ENCODE data around the gene TPGS1. TPM values are rescaled to one million over a fixed set of nuclear protein-coding genes. Genes with fewer than 3 reads are reported as not detected.

Gene TPGS1
- total RNA-seq, 1 experiment from 2014 or later: 40.7 TPM

DNA sequence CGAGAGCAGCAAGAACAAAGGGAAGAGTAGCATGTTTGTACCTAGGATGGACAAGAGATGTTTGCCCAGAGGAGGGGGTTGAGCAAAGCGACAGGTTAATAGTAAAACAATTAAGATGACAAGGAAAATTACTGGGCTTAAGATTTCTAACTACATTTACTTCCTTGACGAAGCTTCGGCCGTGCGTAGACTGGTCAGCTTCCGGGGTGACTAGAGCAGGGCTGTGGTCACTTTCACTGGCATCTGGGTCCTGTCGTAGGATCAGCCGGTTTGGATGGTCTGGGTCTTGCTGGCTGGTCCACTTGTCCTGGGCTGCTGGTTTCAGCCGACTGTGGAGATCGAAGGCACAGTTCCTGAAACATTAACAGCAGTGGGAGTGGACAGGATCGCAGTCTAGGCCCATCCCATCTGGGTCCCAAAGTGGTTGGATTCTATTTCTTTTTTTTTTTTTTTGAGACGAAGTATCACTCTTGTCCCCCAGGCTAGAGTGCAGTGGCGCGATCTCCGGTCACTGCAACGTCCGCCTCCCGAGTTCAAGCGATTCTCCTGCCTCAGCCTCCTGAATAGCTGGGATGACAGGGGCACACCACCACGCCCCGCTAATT, 60.1 kb downstream of the TPGS1 start:
- no peak for DNase-seq (ENCODE audit: low read depth)

Other genes starting within 250 kb of the TPGS1 start
- gene PLPP2, start 216.1 kb upstream of the TPGS1 start, total RNA-seq (2014; rRNA removed; shearing (Covaris generic)): 98.0 and 104 TPM in 2 replicates
- gene MIER2, start 162.7 kb upstream of the TPGS1 start, total RNA-seq (2014; rRNA removed; shearing (Covaris generic)): 12.7 and 18.6 TPM in 2 replicates
- gene C2CD4C, start 98.3 kb upstream of the TPGS1 start, total RNA-seq (2014; rRNA removed; shearing (Covaris generic)): 0.40 and 0.69 TPM in 2 replicates
- gene SHC2, start 46.5 kb upstream of the TPGS1 start, total RNA-seq (2014; rRNA removed; shearing (Covaris generic)): 0.03 TPM in 1 of 2 replicates, not detected in the other
- gene MADCAM1, start 11.0 kb upstream of the TPGS1 start, total RNA-seq (2014; rRNA removed; shearing (Covaris generic)): not detected in 2 replicates
- 107 and 110 TPM in 2 replicates for gene CDC34, start 24.3 kb downstream of the TPGS1 start, total RNA-seq (2014; rRNA removed; shearing (Covaris generic))
- gene GZMM, start 36.6 kb downstream of the TPGS1 start, total RNA-seq (2014; rRNA removed; shearing (Covaris generic)): not detected in 2 replicates
- gene BSG, start 65.1 kb downstream of the TPGS1 start, total RNA-seq (2014; rRNA removed; shearing (Covaris generic)): 475 and 545 TPM in 2 replicates
- 0.27 and 0.37 TPM in 2 replicates for gene HCN2, start 82.4 kb downstream of the TPGS1 start, total RNA-seq (2014; rRNA removed; shearing (Covaris generic))
- gene POLRMT, start 126.0 kb downstream of the TPGS1 start, total RNA-seq (2014; rRNA removed; shearing (Covaris generic)): 86.9 and 100 TPM in 2 replicates
- gene FGF22, start 132.4 kb downstream of the TPGS1 start, total RNA-seq (2014; rRNA removed; shearing (Covaris generic)): not detected in 2 replicates
- 86.5 and 130 TPM in 2 replicates for gene RNF126, start 155.7 kb downstream of the TPGS1 start, total RNA-seq (2014; rRNA removed; shearing (Covaris generic))
- 14.5 and 19.7 TPM in 2 replicates for gene FSTL3, start 168.9 kb downstream of the TPGS1 start, total RNA-seq (2014; rRNA removed; shearing (Covaris generic))
- not detected in 2 replicates for gene PRSS57, start 188.0 kb downstream of the TPGS1 start, total RNA-seq (2014; rRNA removed; shearing (Covaris generic))
- not detected in 2 replicates for gene PALM, start 201.4 kb downstream of the TPGS1 start, total RNA-seq (2014; rRNA removed; shearing (Covaris generic))
- 0.02 and 0.13 TPM in 2 replicates for gene MISP, start 243.6 kb downstream of the TPGS1 start, total RNA-seq (2014; rRNA removed; shearing (Covaris generic))